Activated naive CD4-positive, alpha-beta T cell treated with anti-CD3 and anti-CD28 coated beads, Interleukin-2, amount 50 U/mL, for 24 hours (primary cell): ENCODE data around the gene ZKSCAN5.
"Not testable (repeated sequence)": the region's sequence is repeated elsewhere in the genome, so short reads cannot be mapped to it uniquely, and the experiment has no call there.

Experiments
- H3K27ac Mint-ChIP-seq: one replicate; pipeline ENCODE4 v1.8.0; 2021; ENCODE audit warnings: mild to moderate bottlenecking, mixed read lengths
- H3K27me3 Mint-ChIP-seq: one replicate; pipeline ENCODE4 v1.8.0; 2021; ENCODE audit warnings: mixed read lengths
- H3K36me3 Mint-ChIP-seq: one replicate; pipeline ENCODE4 v1.8.0; 2021; ENCODE audit warnings: mixed read lengths
- H3K4me1 Mint-ChIP-seq: one replicate; pipeline ENCODE4 v1.8.0; 2021; ENCODE audit warnings: mixed read lengths
- H3K4me3 Mint-ChIP-seq: one replicate; pipeline ENCODE4 v1.8.0; 2021; ENCODE audit warnings: mild to moderate bottlenecking, mixed read lengths
- H3K9me3 Mint-ChIP-seq: one replicate; pipeline ENCODE4 v1.8.0; 2021; ENCODE audit warnings: mixed read lengths

Gene ZKSCAN5

GRCh38 chr7:99580778-99581332 is 76.4 kb downstream of the ZKSCAN5 start:
- not testable (repeated sequence) for H3K27me3 Mint-ChIP-seq, H3K9me3 Mint-ChIP-seq, H3K36me3 Mint-ChIP-seq
- peaks cover 16% of the 10 kb centered on the region for H3K4me1 Mint-ChIP-seq
- H3K4me3 Mint-ChIP-seq: peak overlapping the region; percentile 94
- H3K27ac Mint-ChIP-seq: peak overlapping the region; percentile 85
